ENCODE results near the gene LTA4H. TPM values are rescaled to one million over a fixed set of nuclear protein-coding genes. Genes with fewer than 3 reads are reported as not detected.

LTA4H gene
- total and polyA plus RNA-seq, 2 experiments from 2014 or later, result 35.0 to 90.5 TPM

DNA sequence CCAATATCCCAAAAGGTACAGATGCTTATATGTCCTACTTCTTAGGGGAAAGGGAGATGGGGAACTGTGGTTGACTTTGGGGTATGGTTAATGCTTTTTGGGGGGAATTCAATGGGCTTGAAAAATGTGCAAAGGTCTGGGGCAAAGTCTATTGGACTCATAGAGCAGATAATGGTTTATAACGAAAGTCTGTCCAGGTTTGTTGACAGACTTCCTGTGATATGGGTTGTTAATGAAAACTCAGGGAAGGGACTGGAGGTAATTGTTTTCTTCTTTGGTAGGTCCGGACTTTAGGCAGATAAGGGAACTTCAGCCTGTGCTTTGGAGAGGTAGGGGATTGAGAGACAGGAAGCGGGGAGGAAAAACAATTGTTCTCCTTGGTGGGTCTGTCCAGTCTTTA lies 46.2 kb upstream of the LTA4H start:
- H3K36me3 ChIP-seq (replicated peaks; ENCODE audit: insufficient read depth, low read depth), result no peaks in the 10 kb centered on the region
- no peaks in the 10 kb centered on the region for H4K20me1 ChIP-seq (ENCODE audit: insufficient read depth, poor library complexity, severe bottlenecking)
- 54% methylated on average over 3 of the region's 3 CpGs for WGBS (ENCODE audit: low lambda C conversion rate, missing lambda C conversion rate)
- TF ChIP-seq EZH2phosphoT487 (IDR thresholded peaks at IDR 0.05; ENCODE audit: low read depth, severe bottlenecking, unreplicated experiment) (no peak), EZH2 (IDR thresholded peaks at IDR 0.05; ENCODE audit: borderline replicate concordance) (no peak)
- TF ChIP-seq, protein P1, sequence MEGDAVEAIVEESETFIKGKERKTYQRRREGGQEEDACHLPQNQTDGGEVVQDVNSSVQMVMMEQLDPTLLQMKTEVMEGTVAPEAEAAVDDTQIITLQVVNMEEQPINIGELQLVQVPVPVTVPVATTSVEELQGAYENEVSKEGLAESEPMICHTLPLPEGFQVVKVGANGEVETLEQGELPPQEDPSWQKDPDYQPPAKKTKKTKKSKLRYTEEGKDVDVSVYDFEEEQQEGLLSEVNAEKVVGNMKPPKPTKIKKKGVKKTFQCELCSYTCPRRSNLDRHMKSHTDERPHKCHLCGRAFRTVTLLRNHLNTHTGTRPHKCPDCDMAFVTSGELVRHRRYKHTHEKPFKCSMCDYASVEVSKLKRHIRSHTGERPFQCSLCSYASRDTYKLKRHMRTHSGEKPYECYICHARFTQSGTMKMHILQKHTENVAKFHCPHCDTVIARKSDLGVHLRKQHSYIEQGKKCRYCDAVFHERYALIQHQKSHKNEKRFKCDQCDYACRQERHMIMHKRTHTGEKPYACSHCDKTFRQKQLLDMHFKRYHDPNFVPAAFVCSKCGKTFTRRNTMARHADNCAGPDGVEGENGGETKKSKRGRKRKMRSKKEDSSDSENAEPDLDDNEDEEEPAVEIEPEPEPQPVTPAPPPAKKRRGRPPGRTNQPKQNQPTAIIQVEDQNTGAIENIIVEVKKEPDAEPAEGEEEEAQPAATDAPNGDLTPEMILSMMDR (IDR thresholded peaks at IDR 0.05; ENCODE audit: poor library complexity), result no peak
- no peaks in the 10 kb centered on the region for H3K4me1 ChIP-seq (ENCODE audit: insufficient read depth)
- H3K9me2 ChIP-seq (replicated peaks; ENCODE audit: insufficient read depth), result no peaks in the 10 kb centered on the region
- no peak overlapping the region for H3K4me3 ChIP-seq
- no peak overlapping the region for H3K27ac ChIP-seq
- no peak for DNase-seq (ENCODE audit: low spot score)
- H3K4me2 ChIP-seq, result no peak overlapping the region
- H3K79me2 ChIP-seq, result no peaks in the 10 kb centered on the region
- H3K27me3 ChIP-seq, result no peaks in the 10 kb centered on the region
- no peak overlapping the region for H2AFZ ChIP-seq
- H3K9me3 ChIP-seq (ENCODE audit: low read depth), result no peaks in the 10 kb centered on the region

DNA sequence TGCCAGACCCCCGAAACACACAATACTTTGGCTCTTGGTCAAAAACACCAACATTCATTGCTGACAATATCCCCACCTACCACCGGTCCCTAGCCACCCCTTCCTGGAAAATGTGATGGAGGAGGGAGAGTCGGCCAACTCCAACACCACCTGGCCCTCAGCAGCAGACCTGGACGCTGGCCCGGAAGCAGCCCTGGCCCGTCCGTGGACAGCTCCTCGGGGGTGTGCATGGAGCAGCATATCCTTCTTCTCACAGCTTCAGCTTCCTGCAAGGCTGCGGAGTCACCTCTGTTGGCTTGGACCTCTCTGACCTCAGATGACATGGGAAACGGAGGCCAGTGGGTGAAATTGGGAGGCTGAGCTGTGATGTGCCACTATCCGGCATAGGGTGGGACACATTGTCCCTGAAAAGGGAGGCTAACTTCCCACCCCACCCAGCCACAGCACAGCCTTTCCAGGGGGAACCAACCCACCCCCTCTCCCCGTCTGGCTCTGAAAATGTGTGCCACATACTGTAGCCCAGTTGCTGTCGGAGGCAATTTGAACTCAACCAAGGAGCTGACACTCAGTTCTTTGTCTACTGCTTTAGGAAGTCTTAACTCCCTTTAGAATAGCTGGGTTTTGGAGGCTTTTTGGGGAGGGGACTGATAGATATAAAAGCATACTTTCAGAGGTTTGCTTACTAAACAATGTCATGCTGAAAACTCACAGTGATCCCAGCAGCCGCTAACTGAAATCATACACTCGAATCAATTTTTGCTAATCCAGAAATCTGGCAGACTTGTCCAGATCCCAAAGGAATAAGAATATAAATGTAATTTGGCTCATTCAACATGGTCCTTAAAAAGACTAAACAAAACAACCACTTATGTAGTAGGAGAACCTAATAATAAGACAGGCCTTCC lies 43.1 kb upstream of the LTA4H start:
- Histone ChIP-seq H3K9me2 (replicated peaks; ENCODE audit: insufficient read depth) (no peaks in the 10 kb centered on the region), H3K4me3 (no peak overlapping the region), H2AFZ (no peak overlapping the region), H3K27ac (no peak overlapping the region), H4K20me1 (ENCODE audit: insufficient read depth, poor library complexity, severe bottlenecking) (no peaks in the 10 kb centered on the region), H3K9me3 (ENCODE audit: low read depth) (no peaks in the 10 kb centered on the region), H3K36me3 (replicated peaks; ENCODE audit: insufficient read depth, low read depth) (no peaks in the 10 kb centered on the region), H3K4me1 (ENCODE audit: insufficient read depth) (peaks cover 3% of the 10 kb centered on the region), H3K4me2 (no peak overlapping the region), H3K27me3 (no peaks in the 10 kb centered on the region), H3K79me2 (no peaks in the 10 kb centered on the region)
- TF ChIP-seq, protein P1 (IDR thresholded peaks at IDR 0.05; ENCODE audit: poor library complexity), result no peak
- no peak for TF ChIP-seq EZH2phosphoT487 (IDR thresholded peaks at IDR 0.05; ENCODE audit: low read depth, severe bottlenecking, unreplicated experiment)
- TF ChIP-seq EZH2 (IDR thresholded peaks at IDR 0.05; ENCODE audit: borderline replicate concordance), result no peak
- DNase-seq (ENCODE audit: low spot score), result no peak
- 72% methylated on average over 15 of the region's 15 CpGs for WGBS (ENCODE audit: low lambda C conversion rate, missing lambda C conversion rate)

DNA sequence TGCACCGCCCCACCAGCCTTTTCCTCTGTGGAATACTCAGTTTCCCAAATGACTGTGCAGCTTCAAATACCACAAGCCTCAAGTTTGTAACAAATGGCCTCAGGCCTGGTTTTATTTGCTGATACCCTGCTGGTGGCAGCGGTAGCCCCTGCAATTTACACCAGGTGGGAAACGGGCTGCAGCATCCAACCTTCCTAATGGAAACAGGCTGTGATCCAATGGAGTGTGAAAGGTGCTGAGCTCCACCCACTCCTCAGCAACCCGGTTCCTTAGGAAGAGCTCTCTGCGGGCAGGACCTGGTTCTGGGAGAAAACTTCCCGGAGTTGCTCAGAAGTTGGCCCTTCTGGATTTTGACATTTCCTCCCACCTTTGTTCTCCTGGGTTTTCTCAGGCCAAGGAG lies 41.7 kb upstream of the LTA4H start:
- no peak overlapping the region for H2AFZ ChIP-seq
- H4K20me1 ChIP-seq (ENCODE audit: insufficient read depth, poor library complexity, severe bottlenecking), result no peaks in the 10 kb centered on the region
- 56% methylated on average over 6 of the region's 6 CpGs for whole genome bisulfite sequencing (ENCODE audit: low lambda C conversion rate, missing lambda C conversion rate)
- DNase-seq (ENCODE audit: low spot score), result no peak
- no peaks in the 10 kb centered on the region for H3K9me3 ChIP-seq (ENCODE audit: low read depth)
- TF ChIP-seq, protein P1 (IDR thresholded peaks at IDR 0.05; ENCODE audit: poor library complexity), result no peak
- TF ChIP-seq EZH2phosphoT487 (IDR thresholded peaks at IDR 0.05; ENCODE audit: low read depth, severe bottlenecking, unreplicated experiment), result no peak
- no peak for TF ChIP-seq EZH2 (IDR thresholded peaks at IDR 0.05; ENCODE audit: borderline replicate concordance)
- H3K79me2 ChIP-seq, result no peaks in the 10 kb centered on the region
- H3K27ac ChIP-seq, result no peak overlapping the region
- H3K27me3 ChIP-seq, result no peaks in the 10 kb centered on the region
- H3K4me2 ChIP-seq, result no peak overlapping the region
- peaks cover 5% of the 10 kb centered on the region for H3K4me1 ChIP-seq (ENCODE audit: insufficient read depth)
- H3K4me3 ChIP-seq, result no peak overlapping the region
- no peaks in the 10 kb centered on the region for H3K36me3 ChIP-seq (replicated peaks; ENCODE audit: insufficient read depth, low read depth)
- H3K9me2 ChIP-seq (replicated peaks; ENCODE audit: insufficient read depth), result no peaks in the 10 kb centered on the region
